IMR-90 (cell line): ENCODE data around the gene PET100. TPM values are rescaled to one million over a fixed set of nuclear protein-coding genes. Genes with fewer than 3 reads are reported as not detected.

ENCODE experiments used
- ATAC-seq: fragments of 200-7000 bp; cut with Tn5 transposase; 2 replicates; pipeline ENCODE4 v1.9.1; 2020; ENCODE audit warnings: low read depth, mild to moderate bottlenecking, moderate library complexity
- BruUV-seq: library from RNA; stranded (reverse); fragments of 400-500 nt; replicated peaks from 2 replicates; lab custom pipeline; 2021; lab: Mats Ljungman, UMichigan
- CTCF ChIA-PET: fragments of 300-600 bp; formaldehyde crosslinking; extraction: SDS; loops from one replicate; lab custom pipeline; 2021; ENCODE audit warnings: antibody characterized with exemption; lab: Yijun Ruan, JAX
- POLR2A ChIA-PET: fragments of 300-600 bp; sonication (Branson Sonifier 250); formaldehyde crosslinking; loops from one replicate; lab custom pipeline; 2022; ENCODE audit warnings: antibody characterized with exemption; ENCODE audit not compliant: unreplicated experiment; lab: Charles Lee
- DNase-seq: peaks from one replicate; pipeline ENCODE4 v3.0.0; 2013
- H2AFZ ChIP-seq: replicated peaks from 2 replicates; pipeline ENCODE3; 2013; ENCODE audit warnings: low read length, mild to moderate bottlenecking; ENCODE audit not compliant: poor library complexity
- H2AK5ac ChIP-seq: 2 replicates; pipeline ENCODE4 v1.6.1; 2013; ENCODE audit warnings: low read depth, low read length, inconsistent platforms
- H2AK9ac ChIP-seq: replicated peaks from 2 replicates; pipeline ENCODE3; 2013; ENCODE audit warnings: mild to moderate bottlenecking, low read depth, low read length, moderate library complexity; ENCODE audit not compliant: poor library complexity
- H2BK120ac ChIP-seq: 2 replicates; pipeline ENCODE4 v1.6.1; 2013; ENCODE audit warnings: low read depth, low read length, inconsistent platforms
- H2BK15ac ChIP-seq: 3 replicates; pipeline ENCODE4 v1.6.1; 2013; ENCODE audit warnings: low read depth, low read length, inconsistent platforms
- H2BK20ac ChIP-seq: 2 replicates; pipeline ENCODE4 v1.6.1; 2013; ENCODE audit warnings: low read depth, mild to moderate bottlenecking, inconsistent platforms, low read length, moderate library complexity
- H2BK5ac ChIP-seq: 2 replicates; pipeline ENCODE4 v1.6.1; 2013; ENCODE audit warnings: mild to moderate bottlenecking, low read depth, low read length, inconsistent platforms; ENCODE audit not compliant: poor library complexity, severe bottlenecking
- H3K14ac ChIP-seq: replicated peaks from 2 replicates; pipeline ENCODE4 v1.6.1; 2013; ENCODE audit warnings: low read depth, low read length, inconsistent platforms
- H3K18ac ChIP-seq: 2 replicates; pipeline ENCODE4 v1.6.1; 2013; ENCODE audit warnings: low read depth, low read length, control low read depth
- H3K23ac ChIP-seq: 2 replicates; pipeline ENCODE4 v1.6.1; 2013; ENCODE audit warnings: low read depth, low read length, inconsistent platforms
- H3K27ac ChIP-seq: 2 replicates; pipeline ENCODE4 v1.5.1; 2013; ENCODE audit warnings: mild to moderate bottlenecking, control low read depth, low read length; ENCODE audit not compliant: insufficient read depth
- H3K27me3 ChIP-seq: 2 replicates; pipeline ENCODE4 v1.6.1; 2013; ENCODE audit warnings: low read length; ENCODE audit not compliant: control insufficient read depth, insufficient read depth
- H3K36me3 ChIP-seq: 2 replicates; pipeline ENCODE4 v1.6.1; 2013; ENCODE audit warnings: low read length, mixed read lengths; ENCODE audit not compliant: control insufficient read depth, insufficient read depth
- H3K4ac ChIP-seq: 2 replicates; pipeline ENCODE4 v1.6.1; 2013; ENCODE audit warnings: low read depth, low read length, inconsistent platforms
- H3K4me1 ChIP-seq: 2 replicates; pipeline ENCODE4 v1.6.1; 2013; ENCODE audit warnings: low read length, mixed read lengths; ENCODE audit not compliant: control insufficient read depth, insufficient read depth
- H3K4me2 ChIP-seq: 2 replicates; pipeline ENCODE4 v1.6.1; 2013; ENCODE audit warnings: low read depth, mild to moderate bottlenecking, control low read depth, low read length, moderate library complexity
- H3K4me3 ChIP-seq: 2 replicates; pipeline ENCODE4 v1.5.1; 2013; ENCODE audit warnings: low read depth, mild to moderate bottlenecking, control low read depth, low read length, moderate library complexity; ENCODE audit not compliant: insufficient read depth
- H3K56ac ChIP-seq: 2 replicates; pipeline ENCODE4 v1.6.1; 2013; ENCODE audit warnings: low read length, inconsistent platforms; ENCODE audit not compliant: insufficient read depth; ENCODE audit errors: extremely low read depth
- H3K79me1 ChIP-seq, 2 experiments: 2 replicates each; pipeline ENCODE4 v1.6.1; 2013; ENCODE audit warnings: low read length in 2 of 2, inconsistent platforms in 1 of 2, low read depth in 1 of 2
- H3K9ac ChIP-seq: 2 replicates; pipeline ENCODE4 v1.6.1; 2013; ENCODE audit warnings: low read depth, low read length, control low read depth
- H3K9me1 ChIP-seq: 2 replicates; pipeline ENCODE4 v1.6.1; 2013; ENCODE audit warnings: low read length, inconsistent platforms; ENCODE audit not compliant: insufficient read depth
- H3K9me3 ChIP-seq: 2 replicates; pipeline ENCODE4 v1.6.1; 2013; ENCODE audit warnings: low read length; ENCODE audit not compliant: control insufficient read depth, insufficient read depth
- H4K20me1 ChIP-seq: 2 replicates; pipeline ENCODE4 v1.6.1; 2013; ENCODE audit warnings: low read length, inconsistent platforms; ENCODE audit not compliant: insufficient read depth
- H4K5ac ChIP-seq: 2 replicates; pipeline ENCODE4 v1.6.1; 2013; ENCODE audit warnings: mild to moderate bottlenecking, low read depth, low read length, control low read depth
- H4K8ac ChIP-seq, 2 experiments: 2 replicates each; pipeline ENCODE4 v1.6.1; 2013; ENCODE audit warnings: low read depth in 2 of 2, low read length in 2 of 2, control low read depth in 1 of 2, inconsistent platforms in 1 of 2
- H4K91ac ChIP-seq: 2 replicates; pipeline ENCODE4 v1.6.1; 2013; ENCODE audit warnings: low read depth, low read length, inconsistent platforms; ENCODE audit not compliant: insufficient read depth
- BHLHE40 ChIP-seq: fragments of 150-350 bp; IDR thresholded peaks from 2 replicates; pipeline ENCODE4 v1.6.1; 2016; ENCODE audit warnings: mild to moderate bottlenecking, low read depth, low read length
- CEBPB ChIP-seq: IDR thresholded peaks from 2 replicates; pipeline ENCODE4 v1.6.1; 2012; ENCODE audit warnings: low read depth, low read length, improper control_type of control experiment
- CHD1 ChIP-seq: IDR thresholded peaks from 2 replicates; pipeline ENCODE4 v1.6.1; 2012; ENCODE audit warnings: low read depth, low read length, improper control_type of control experiment
- FOS ChIP-seq: fragments of 150-350 bp; IDR thresholded peaks from 2 replicates; pipeline ENCODE4 v1.6.1; 2016; ENCODE audit warnings: low read depth, low read length
- MAFK ChIP-seq: IDR thresholded peaks from 2 replicates; pipeline ENCODE4 v1.6.1; 2012; ENCODE audit warnings: low read depth, low read length, improper control_type of control experiment
- MAZ ChIP-seq: IDR thresholded peaks from 2 replicates; pipeline ENCODE4 v1.6.1; 2012; ENCODE audit warnings: low read depth, mild to moderate bottlenecking, low read length, improper control_type of control experiment, moderate library complexity, borderline replicate concordance
- MXI1 ChIP-seq: IDR thresholded peaks from 2 replicates; pipeline ENCODE4 v1.6.1; 2012; ENCODE audit warnings: low read depth, mild to moderate bottlenecking, low read length, moderate library complexity, borderline replicate concordance
- NFE2L2 ChIP-seq: fragments of 150-350 bp; IDR thresholded peaks from 2 replicates; pipeline ENCODE4 v1.6.1; 2016; ENCODE audit warnings: low read depth, mild to moderate bottlenecking, low read length
- POLR2A ChIP-seq: IDR thresholded peaks from 2 replicates; pipeline ENCODE4 v1.6.1; 2012; ENCODE audit warnings: mild to moderate bottlenecking, low read depth, low read length
- RAD21 ChIP-seq: IDR thresholded peaks from 2 replicates; pipeline ENCODE4 v1.6.1; 2012; ENCODE audit warnings: low read length, improper control_type of control experiment
- RCOR1 ChIP-seq: IDR thresholded peaks from 2 replicates; pipeline ENCODE4 v1.6.1; 2012; ENCODE audit warnings: mild to moderate bottlenecking, low read length, improper control_type of control experiment; ENCODE audit not compliant: insufficient replicate concordance
- SMC3 ChIP-seq: fragments of 150-350 bp; IDR thresholded peaks from 2 replicates; pipeline ENCODE4 v1.6.1; 2016; ENCODE audit warnings: low read depth, mild to moderate bottlenecking, antibody characterized with exemption, low read length, moderate library complexity
- WGBS, 2 experiments: methylation state at CpG; one replicate each; pipeline versions ENCODE4 v1.1.5 to v1.1.7; 2013; ENCODE audit warnings: missing lambda C conversion rate in 2 of 2; ENCODE audit not compliant: insufficient read length in 1 of 2; ENCODE audit errors: extremely low coverage in 2 of 2; 5-methylcytosine and 5-hydroxymethylcytosine counted together
- dilution Hi-C: fragments of 300-500 bp; cut with HindIII; formaldehyde crosslinking; loops from one replicate; pipeline ENCODE4 v1.14.3; 2018; ENCODE audit warnings: low sequenced_read_pairs; ENCODE audit not compliant: unreplicated experiment
- in situ Hi-C: fragments of 300-500 bp; cut with MboI; formaldehyde crosslinking; loops from 3 replicates; pipeline ENCODE4 v1.14.3; 2019; ENCODE audit warnings: low sequenced_read_pairs, inconsistent platforms, mixed read lengths
- intact Hi-C: fragments of 100-400 bp; cut with micrococcal nuclease; formaldehyde crosslinking; loops from 2 replicates; pipeline ENCODE4 v1.10.0; 2022
- polyA plus RNA-seq, 3 experiments: library from polyadenylated mRNA; depleted of rRNA; stranded (reverse); fragments of >200 nt; gene quantifications; 2 replicates each; pipeline ENCODE4 v1.2.3, GENCODE V29; 2012; ENCODE audit warnings: low replicate concordance in 1 of 3
- total RNA-seq: library from RNA; depleted of rRNA; stranded (reverse); fragments of >200 nt; gene quantifications from 2 replicates; pipeline ENCODE4 v1.2.3, GENCODE V29; 2012
- TF ChIP-seq, protein P1 (sequence below): fragments of 150-350 bp; IDR thresholded peaks from 2 replicates; pipeline ENCODE4 v1.6.1; 2017; ENCODE audit warnings: mild to moderate bottlenecking, antibody characterized with exemption, low read length, low read depth
- TF ChIP-seq, protein P2 (sequence below): conservative IDR thresholded peaks from 2 replicates; pipeline ENCODE4 v1.5.1; 2012; ENCODE audit warnings: mild to moderate bottlenecking, low read depth, low read length, improper control_type of control experiment
- TF ChIP-seq, protein P3 (sequence below): fragments of 150-350 bp; IDR thresholded peaks from 2 replicates; pipeline ENCODE4 v1.6.1; 2016; ENCODE audit warnings: low read depth, mild to moderate bottlenecking, low read length, moderate library complexity, borderline replicate concordance

Gene PET100
- total and polyA plus RNA-seq, 2 of the 4 experiments (the other 2 are of a cell fraction), result 1.4 to 31.4 TPM

- no peak overlapping the region for H2AK5ac ChIP-seq
- no peak overlapping the region for H2AK9ac ChIP-seq
- H3K27ac ChIP-seq, result no peak overlapping the region
- no peak overlapping the region for H3K4me2 ChIP-seq
- H3K9me1 ChIP-seq, result 0 out of 2 replicates have a peak, but pooled peaks cover 4% of the 10 kb centered on the region
- H3K23ac ChIP-seq, result no peak overlapping the region
- H3K36me3 ChIP-seq, result peaks cover 42% of the 10 kb centered on the region
- no peak overlapping the region for H3K4ac ChIP-seq
- no peak overlapping the region for H2BK5ac ChIP-seq
- no peak overlapping the region for H3K14ac ChIP-seq
- no peak for ATAC-seq
- H3K9me3 ChIP-seq, result no peaks in the 10 kb centered on the region
- no peak overlapping the region for H4K91ac ChIP-seq
- no peak overlapping the region for H2BK20ac ChIP-seq
- H4K8ac ChIP-seq, result no peak overlapping the region
- no peak overlapping the region for H3K18ac ChIP-seq
- H4K5ac ChIP-seq, result no peak overlapping the region
- 91% methylated on average over 9 of the region's 17 CpGs; no CpG with 5 or more reads in 1 of the 2 experiments for WGBS, 2 experiments
- CTCF ChIA-PET, result no interaction called here
- no peak for DNase-seq
- no peak overlapping the region for H2AFZ ChIP-seq
- BruUV-seq, result no TSS peak
- no peak overlapping the region for H2BK120ac ChIP-seq
- POLR2A ChIA-PET, result no interaction called here
- H3K4me3 ChIP-seq, result no peak overlapping the region
- H4K20me1 ChIP-seq, result peaks cover 5% of the 10 kb centered on the region; the same call in 1 of the 2 replicates
- dilution Hi-C loops (no loop called here), intact Hi-C loops (no loop called here), in situ Hi-C loops (no loop called here)
- H3K9ac ChIP-seq, result no peak overlapping the region
- no peak overlapping the region for H2BK15ac ChIP-seq
- peaks cover 6% of the 10 kb centered on the region; the same call in 1 of the 2 replicates for H3K4me1 ChIP-seq
- TF ChIP-seq, protein P1, sequence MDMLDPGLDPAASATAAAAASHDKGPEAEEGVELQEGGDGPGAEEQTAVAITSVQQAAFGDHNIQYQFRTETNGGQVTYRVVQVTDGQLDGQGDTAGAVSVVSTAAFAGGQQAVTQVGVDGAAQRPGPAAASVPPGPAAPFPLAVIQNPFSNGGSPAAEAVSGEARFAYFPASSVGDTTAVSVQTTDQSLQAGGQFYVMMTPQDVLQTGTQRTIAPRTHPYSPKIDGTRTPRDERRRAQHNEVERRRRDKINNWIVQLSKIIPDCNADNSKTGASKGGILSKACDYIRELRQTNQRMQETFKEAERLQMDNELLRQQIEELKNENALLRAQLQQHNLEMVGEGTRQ, result no peak
- TF ChIP-seq BHLHE40, result no peak
- TF ChIP-seq MAZ, result no peak
- TF ChIP-seq, protein P2, sequence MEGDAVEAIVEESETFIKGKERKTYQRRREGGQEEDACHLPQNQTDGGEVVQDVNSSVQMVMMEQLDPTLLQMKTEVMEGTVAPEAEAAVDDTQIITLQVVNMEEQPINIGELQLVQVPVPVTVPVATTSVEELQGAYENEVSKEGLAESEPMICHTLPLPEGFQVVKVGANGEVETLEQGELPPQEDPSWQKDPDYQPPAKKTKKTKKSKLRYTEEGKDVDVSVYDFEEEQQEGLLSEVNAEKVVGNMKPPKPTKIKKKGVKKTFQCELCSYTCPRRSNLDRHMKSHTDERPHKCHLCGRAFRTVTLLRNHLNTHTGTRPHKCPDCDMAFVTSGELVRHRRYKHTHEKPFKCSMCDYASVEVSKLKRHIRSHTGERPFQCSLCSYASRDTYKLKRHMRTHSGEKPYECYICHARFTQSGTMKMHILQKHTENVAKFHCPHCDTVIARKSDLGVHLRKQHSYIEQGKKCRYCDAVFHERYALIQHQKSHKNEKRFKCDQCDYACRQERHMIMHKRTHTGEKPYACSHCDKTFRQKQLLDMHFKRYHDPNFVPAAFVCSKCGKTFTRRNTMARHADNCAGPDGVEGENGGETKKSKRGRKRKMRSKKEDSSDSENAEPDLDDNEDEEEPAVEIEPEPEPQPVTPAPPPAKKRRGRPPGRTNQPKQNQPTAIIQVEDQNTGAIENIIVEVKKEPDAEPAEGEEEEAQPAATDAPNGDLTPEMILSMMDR, result no peak
- no peak for TF ChIP-seq POLR2A
- TF ChIP-seq MXI1, result no peak
- no peak for TF ChIP-seq MAFK
- TF ChIP-seq RCOR1, result no peak
- no peak for TF ChIP-seq CEBPB
- no peak for TF ChIP-seq FOS
- TF ChIP-seq, protein P3, sequence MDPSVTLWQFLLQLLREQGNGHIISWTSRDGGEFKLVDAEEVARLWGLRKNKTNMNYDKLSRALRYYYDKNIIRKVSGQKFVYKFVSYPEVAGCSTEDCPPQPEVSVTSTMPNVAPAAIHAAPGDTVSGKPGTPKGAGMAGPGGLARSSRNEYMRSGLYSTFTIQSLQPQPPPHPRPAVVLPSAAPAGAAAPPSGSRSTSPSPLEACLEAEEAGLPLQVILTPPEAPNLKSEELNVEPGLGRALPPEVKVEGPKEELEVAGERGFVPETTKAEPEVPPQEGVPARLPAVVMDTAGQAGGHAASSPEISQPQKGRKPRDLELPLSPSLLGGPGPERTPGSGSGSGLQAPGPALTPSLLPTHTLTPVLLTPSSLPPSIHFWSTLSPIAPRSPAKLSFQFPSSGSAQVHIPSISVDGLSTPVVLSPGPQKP, result no peak
- no peak for TF ChIP-seq RAD21
- no peak for TF ChIP-seq CHD1
- no peak for TF ChIP-seq NFE2L2
- no peak for TF ChIP-seq SMC3
- peaks cover 3 to 43% of the 10 kb centered on the region in 2 experiments; a peak in 3 of 4 replicates for H3K79me1 ChIP-seq
- H3K56ac ChIP-seq, result no peak overlapping the region
- H3K27me3 ChIP-seq, result no peaks in the 10 kb centered on the region
Measured at GRCh38 chr19:7624810-7625209, 4.8 kb upstream of the PET100 start.
